PFSK-1 (cell line): ENCODE data around the gene USHBP1.

ENCODE experiments used
- POLR2AphosphoS5 ChIP-seq: IDR thresholded peaks from 2 replicates; pipeline ENCODE4 v1.6.1; 2012; ENCODE audit warnings: low read depth, mild to moderate bottlenecking, control low read depth, low read length, moderate library complexity
- REST ChIP-seq, 2 experiments: IDR thresholded peaks; 2 replicates each; pipeline versions ENCODE4 v1.6.1 to v1.8.0; 2011 to 2012; ENCODE audit warnings: low read depth in 2 of 2, low read length in 2 of 2, control low read depth in 1 of 2, inconsistent platforms in 1 of 2, mild to moderate bottlenecking in 1 of 2, moderate library complexity in 1 of 2; ENCODE audit not compliant: insufficient read depth in 1 of 2
- TAF1 ChIP-seq: IDR thresholded peaks from 2 replicates; pipeline ENCODE4 v1.6.1; 2012; ENCODE audit warnings: low read length, control low read depth, borderline replicate concordance; ENCODE audit not compliant: insufficient read depth

- TF ChIP-seq TAF1 (no peak), POLR2AphosphoS5 (no peak), REST (IDR thresholded peaks at IDR 0.05; ENCODE audit: insufficient read depth in 1 of 2, low read depth in 2 of 2, low read length in 2 of 2) (no peak)
These were observed 19.0 kb upstream of the USHBP1 start for GRCh38 chr19:17283504-17283996.
